ENCODE measurements around the gene OR8J1.

DNA sequence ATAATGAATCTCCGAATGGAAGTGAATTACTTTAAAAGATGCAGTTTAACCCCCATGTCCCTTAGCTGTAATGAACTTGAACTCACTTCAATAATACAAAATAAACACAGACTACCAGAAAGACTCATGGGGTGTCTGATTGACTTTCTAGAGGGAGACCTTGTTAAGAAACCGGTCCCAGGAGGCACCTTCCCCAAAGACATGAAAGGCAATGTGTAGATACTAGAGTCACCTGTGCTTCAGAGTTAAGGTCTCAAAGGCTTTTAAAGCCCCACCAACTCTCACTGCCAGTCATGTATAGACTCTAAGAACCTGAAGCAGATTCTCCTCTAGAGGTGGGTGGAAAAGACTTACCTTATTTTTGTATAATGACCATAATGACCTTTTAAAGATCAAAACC, at the start of gene OR8J1:
- TF ChIP-seq, protein P1, sequence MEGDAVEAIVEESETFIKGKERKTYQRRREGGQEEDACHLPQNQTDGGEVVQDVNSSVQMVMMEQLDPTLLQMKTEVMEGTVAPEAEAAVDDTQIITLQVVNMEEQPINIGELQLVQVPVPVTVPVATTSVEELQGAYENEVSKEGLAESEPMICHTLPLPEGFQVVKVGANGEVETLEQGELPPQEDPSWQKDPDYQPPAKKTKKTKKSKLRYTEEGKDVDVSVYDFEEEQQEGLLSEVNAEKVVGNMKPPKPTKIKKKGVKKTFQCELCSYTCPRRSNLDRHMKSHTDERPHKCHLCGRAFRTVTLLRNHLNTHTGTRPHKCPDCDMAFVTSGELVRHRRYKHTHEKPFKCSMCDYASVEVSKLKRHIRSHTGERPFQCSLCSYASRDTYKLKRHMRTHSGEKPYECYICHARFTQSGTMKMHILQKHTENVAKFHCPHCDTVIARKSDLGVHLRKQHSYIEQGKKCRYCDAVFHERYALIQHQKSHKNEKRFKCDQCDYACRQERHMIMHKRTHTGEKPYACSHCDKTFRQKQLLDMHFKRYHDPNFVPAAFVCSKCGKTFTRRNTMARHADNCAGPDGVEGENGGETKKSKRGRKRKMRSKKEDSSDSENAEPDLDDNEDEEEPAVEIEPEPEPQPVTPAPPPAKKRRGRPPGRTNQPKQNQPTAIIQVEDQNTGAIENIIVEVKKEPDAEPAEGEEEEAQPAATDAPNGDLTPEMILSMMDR (optimal IDR thresholded peaks at IDR 0.05 in 1 of 3, IDR thresholded peaks at IDR 0.05 in 1 of 3, conservative IDR thresholded peaks at IDR 0.05 in 1 of 3; ENCODE audit: extremely low read depth in 1 of 3, insufficient read depth in 2 of 3, low read length in 3 of 3) = no peak
- TF ChIP-seq EZH2 (IDR thresholded peaks at IDR 0.05; ENCODE audit: low read length) = no peak

Measured in keratinocyte (primary cell).